Mesenchymal stem cell (in vitro differentiated cells and primary cell): Measurements from ENCODE around the gene SLC7A4.

ENCODE experiments used
- DNase-seq: peaks from one replicate; pipeline ENCODE4 v3.0.0-alpha.2; 2013
- H2AFZ ChIP-seq: one replicate; pipeline ENCODE4 v1.6.1; 2013; ENCODE audit warnings: low read depth, mild to moderate bottlenecking, control low read depth, inconsistent platforms, low read length, moderate library complexity
- H2AK5ac ChIP-seq: 2 replicates; pipeline ENCODE4 v1.6.1; 2013; ENCODE audit warnings: low read length, moderate library complexity, mild to moderate bottlenecking, inconsistent platforms; ENCODE audit not compliant: severe bottlenecking
- H2BK120ac ChIP-seq: one replicate; pipeline ENCODE4 v1.6.1; 2013; ENCODE audit warnings: low read depth, mild to moderate bottlenecking, inconsistent platforms, low read length, moderate library complexity
- H2BK12ac ChIP-seq, 2 experiments: one replicate each; pipeline ENCODE4 v1.6.1; 2013; ENCODE audit warnings: inconsistent platforms in 2 of 2, low read length in 2 of 2, mild to moderate bottlenecking in 2 of 2, moderate library complexity in 2 of 2, control low read depth in 1 of 2
- H2BK15ac ChIP-seq: one replicate; pipeline ENCODE4 v1.6.1; 2013; ENCODE audit warnings: mild to moderate bottlenecking, low read depth, inconsistent platforms; ENCODE audit not compliant: poor library complexity, severe bottlenecking
- H2BK5ac ChIP-seq: 2 replicates; pipeline ENCODE4 v1.6.1; 2013; ENCODE audit warnings: low read depth, mild to moderate bottlenecking, low read length, control low read depth, inconsistent platforms; ENCODE audit not compliant: poor library complexity, severe bottlenecking
- H3K14ac ChIP-seq, 2 experiments: one replicate each; pipeline ENCODE4 v1.6.1; 2013; ENCODE audit warnings: inconsistent platforms in 2 of 2, low read length in 2 of 2, control low read depth in 1 of 2, mild to moderate bottlenecking in 1 of 2, moderate library complexity in 1 of 2
- H3K18ac ChIP-seq, 2 experiments: one replicate each; pipeline ENCODE4 v1.6.1; 2013; ENCODE audit warnings: inconsistent platforms in 2 of 2, low read length in 2 of 2, control low read depth in 1 of 2, low read depth in 1 of 2, mild to moderate bottlenecking in 1 of 2
- H3K23ac ChIP-seq, 2 experiments: one replicate each; pipeline ENCODE4 v1.6.1; 2013; ENCODE audit warnings: inconsistent platforms in 2 of 2, low read length in 2 of 2, mild to moderate bottlenecking in 2 of 2, moderate library complexity in 2 of 2, control low read depth in 1 of 2
- H3K27ac ChIP-seq: 2 replicates; pipeline ENCODE4 v1.5.1; 2013; ENCODE audit warnings: mild to moderate bottlenecking, moderate library complexity, low read length, control low read depth, inconsistent platforms; ENCODE audit not compliant: poor library complexity, severe bottlenecking
- H3K27me3 ChIP-seq, 2 experiments: 2 replicates each; pipeline versions ENCODE4 v1.6.1 to v1.7.0; 2013; ENCODE audit warnings: low read length in 2 of 2, mild to moderate bottlenecking in 2 of 2, moderate library complexity in 2 of 2, control low read depth in 1 of 2, inconsistent platforms in 1 of 2; ENCODE audit not compliant: control insufficient read depth in 1 of 2, insufficient read depth in 1 of 2
- H3K36me3 ChIP-seq, 2 experiments: 2 replicates each; pipeline versions ENCODE4 v1.6.1 to v1.7.0; 2013; ENCODE audit warnings: low read length in 2 of 2, control low read depth in 1 of 2, inconsistent platforms in 1 of 2, low read depth in 1 of 2, mild to moderate bottlenecking in 1 of 2; ENCODE audit not compliant: insufficient read depth in 2 of 2, control insufficient read depth in 1 of 2
- H3K4ac ChIP-seq, 2 experiments: one replicate each; pipeline ENCODE4 v1.6.1; 2013; ENCODE audit warnings: inconsistent platforms in 2 of 2, low read length in 2 of 2, mild to moderate bottlenecking in 2 of 2, moderate library complexity in 2 of 2, control low read depth in 1 of 2, low read depth in 1 of 2
- H3K4me1 ChIP-seq: 2 replicates; pipeline ENCODE4 v1.6.1; 2013; ENCODE audit warnings: low read depth, low read length, control low read depth; ENCODE audit not compliant: control insufficient read depth, insufficient read depth
- H3K4me2 ChIP-seq: 2 replicates; pipeline ENCODE4 v1.6.1; 2013; ENCODE audit warnings: low read length, mild to moderate bottlenecking, inconsistent platforms; ENCODE audit not compliant: poor library complexity, severe bottlenecking
- H3K4me3 ChIP-seq, 2 experiments: 2 replicates each; pipeline versions ENCODE4 v1.5.1 to v1.7.0; 2013; ENCODE audit warnings: low read length in 2 of 2, mild to moderate bottlenecking in 2 of 2, control low read depth in 1 of 2, low read depth in 1 of 2; ENCODE audit not compliant: insufficient read depth in 1 of 2
- H3K79me1 ChIP-seq: replicated peaks from 2 replicates; pipeline ENCODE4 v1.6.1; 2013; ENCODE audit warnings: mild to moderate bottlenecking, control low read depth, low read length, inconsistent platforms; ENCODE audit not compliant: poor library complexity, severe bottlenecking
- H3K9ac ChIP-seq: 2 replicates; pipeline ENCODE4 v1.7.0; 2013; ENCODE audit warnings: mild to moderate bottlenecking, low read length, moderate library complexity
- H3K9me3 ChIP-seq: 2 replicates; pipeline ENCODE4 v1.7.0; 2013; ENCODE audit warnings: mild to moderate bottlenecking, low read length; ENCODE audit not compliant: control insufficient read depth
- H4K8ac ChIP-seq: one replicate; pipeline ENCODE4 v1.6.1; 2013; ENCODE audit warnings: inconsistent platforms, mild to moderate bottlenecking, low read length, moderate library complexity
- H4K91ac ChIP-seq: one replicate; pipeline ENCODE4 v1.6.1; 2013; ENCODE audit warnings: mild to moderate bottlenecking, low read length, inconsistent platforms
- WGBS: methylation state at CpG from one replicate; pipeline ENCODE4 v1.1.7; 2013; ENCODE audit warnings: mixed read lengths; 5-methylcytosine and 5-hydroxymethylcytosine counted together

Gene SLC7A4

DNA sequence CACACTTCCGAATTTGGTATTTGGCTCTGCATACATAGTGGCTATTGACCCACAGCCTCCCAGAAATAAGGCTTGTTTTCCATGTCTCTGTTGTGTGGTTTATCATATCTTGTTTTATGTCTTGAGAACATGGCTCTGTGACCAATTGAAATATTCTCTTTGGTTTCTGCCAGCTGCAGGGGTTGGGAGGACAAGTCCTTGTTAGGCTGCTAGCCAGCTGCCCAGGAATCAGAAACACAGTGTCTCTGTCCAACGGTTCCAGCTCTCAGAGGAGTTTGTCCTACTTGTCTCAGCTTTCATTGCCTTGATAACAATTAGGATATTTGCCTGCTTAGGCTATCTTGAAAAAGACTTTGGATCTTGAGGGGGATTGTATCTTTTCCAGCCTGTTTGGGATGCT, 6.0 kb upstream of the SLC7A4 start:
- DNase-seq: peak; percentile 57
- H3K4me1 ChIP-seq: peaks cover 21% of the 10 kb centered on the region
- no peaks in the 10 kb centered on the region for H3K79me1 ChIP-seq
- H2AFZ ChIP-seq: no peak overlapping the region
- H2BK12ac ChIP-seq: no peak overlapping the region
- H3K27ac ChIP-seq: peak overlapping the region; percentile 90
- WGBS: 88% methylated on average over 2 of the region's 2 CpGs
- H2BK120ac ChIP-seq: no peak overlapping the region
- H3K23ac ChIP-seq: no peak overlapping the region
- H3K4ac ChIP-seq: no peak overlapping the region
- no peaks in the 10 kb centered on the region for H3K9me3 ChIP-seq
- H3K4me3 ChIP-seq: peak overlapping the region in 1 of 2 experiments; percentile 10
- no peak overlapping the region for H4K91ac ChIP-seq
- peak overlapping the region; percentile 95 for H2AK5ac ChIP-seq
- peak overlapping the region; percentile 28 to 85 for H3K18ac ChIP-seq
- H2BK5ac ChIP-seq: no peak overlapping the region
- H2BK15ac ChIP-seq: no peak overlapping the region
- no peak overlapping the region for H3K4me2 ChIP-seq
- no peaks in the 10 kb centered on the region for H3K27me3 ChIP-seq
- peak overlapping the region; percentile 13 for H4K8ac ChIP-seq
- H3K36me3 ChIP-seq: no peaks in the 10 kb centered on the region
- no peak overlapping the region for H3K14ac ChIP-seq
- H3K9ac ChIP-seq: peak overlapping the region; percentile 32

DNA sequence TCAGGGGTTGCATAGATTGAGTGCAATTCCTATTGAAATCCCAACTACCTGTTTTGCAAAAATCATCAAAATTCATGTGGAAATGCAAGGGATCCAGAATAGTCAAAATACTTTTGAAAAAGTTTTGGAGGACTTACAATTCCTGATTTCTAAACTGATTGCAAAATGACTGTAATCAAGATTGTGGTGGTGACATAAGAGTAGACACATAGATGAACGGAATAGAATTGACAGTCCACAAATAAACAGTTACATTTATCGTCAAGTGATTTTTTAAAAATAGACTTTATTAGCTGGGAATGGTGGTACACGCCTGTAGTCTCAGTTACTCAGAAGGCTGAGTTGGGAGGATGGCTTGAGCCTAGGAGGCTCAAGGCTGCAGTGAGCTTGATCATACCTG, 2.6 kb upstream of the SLC7A4 start:
- Histone ChIP-seq H3K23ac (no peak overlapping the region), H3K79me1 (no peaks in the 10 kb centered on the region), H2AK5ac (no peak overlapping the region), H3K9me3 (no peaks in the 10 kb centered on the region), H3K27me3 (peaks cover 28 to 30% of the 10 kb centered on the region in 2 experiments), H2BK120ac (no peak overlapping the region), H3K9ac (no peak overlapping the region), H3K14ac (no peak overlapping the region), H2BK12ac (no peak overlapping the region), H2AFZ (no peak overlapping the region), H3K18ac (no peak overlapping the region), H3K27ac (no peak overlapping the region), H3K4ac (no peak overlapping the region), H2BK15ac (no peak overlapping the region), H4K8ac (no peak overlapping the region), H2BK5ac (no peak overlapping the region), H4K91ac (no peak overlapping the region), H3K4me3 (no peak overlapping the region), H3K4me1 (peaks cover 22% of the 10 kb centered on the region), H3K36me3 (no peaks in the 10 kb centered on the region), H3K4me2 (no peak overlapping the region)
- DNase-seq: no peak
- 100% methylated on average over 2 of the region's 3 CpGs for WGBS

- WGBS: 91% methylated on average over 3 of the region's 3 CpGs
- Histone ChIP-seq H3K9ac (no peak overlapping the region), H4K8ac (no peak overlapping the region), H2AFZ (no peak overlapping the region), H3K14ac (no peak overlapping the region), H3K23ac (no peak overlapping the region), H2AK5ac (peak overlapping the region; percentile 69), H3K4me3 (no peak overlapping the region), H3K36me3 (peaks cover 0 to 4% of the 10 kb centered on the region in 2 experiments), H3K18ac (no peak overlapping the region), H3K79me1 (no peaks in the 10 kb centered on the region), H2BK12ac (no peak overlapping the region), H3K27ac (no peak overlapping the region), H4K91ac (peak overlapping the region; percentile 41), H3K27me3 (peaks cover 36 to 41% of the 10 kb centered on the region in 2 experiments), H3K4ac (no peak overlapping the region), H3K4me2 (no peak overlapping the region), H2BK120ac (no peak overlapping the region), H2BK5ac (no peak overlapping the region), H2BK15ac (no peak overlapping the region), H3K4me1 (peaks cover 22% of the 10 kb centered on the region), H3K9me3 (no peaks in the 10 kb centered on the region)
- DNase-seq: no peak
Measured at GRCh38 chr22:21033895-21034294, 1.5 kb upstream of the SLC7A4 start.

DNA sequence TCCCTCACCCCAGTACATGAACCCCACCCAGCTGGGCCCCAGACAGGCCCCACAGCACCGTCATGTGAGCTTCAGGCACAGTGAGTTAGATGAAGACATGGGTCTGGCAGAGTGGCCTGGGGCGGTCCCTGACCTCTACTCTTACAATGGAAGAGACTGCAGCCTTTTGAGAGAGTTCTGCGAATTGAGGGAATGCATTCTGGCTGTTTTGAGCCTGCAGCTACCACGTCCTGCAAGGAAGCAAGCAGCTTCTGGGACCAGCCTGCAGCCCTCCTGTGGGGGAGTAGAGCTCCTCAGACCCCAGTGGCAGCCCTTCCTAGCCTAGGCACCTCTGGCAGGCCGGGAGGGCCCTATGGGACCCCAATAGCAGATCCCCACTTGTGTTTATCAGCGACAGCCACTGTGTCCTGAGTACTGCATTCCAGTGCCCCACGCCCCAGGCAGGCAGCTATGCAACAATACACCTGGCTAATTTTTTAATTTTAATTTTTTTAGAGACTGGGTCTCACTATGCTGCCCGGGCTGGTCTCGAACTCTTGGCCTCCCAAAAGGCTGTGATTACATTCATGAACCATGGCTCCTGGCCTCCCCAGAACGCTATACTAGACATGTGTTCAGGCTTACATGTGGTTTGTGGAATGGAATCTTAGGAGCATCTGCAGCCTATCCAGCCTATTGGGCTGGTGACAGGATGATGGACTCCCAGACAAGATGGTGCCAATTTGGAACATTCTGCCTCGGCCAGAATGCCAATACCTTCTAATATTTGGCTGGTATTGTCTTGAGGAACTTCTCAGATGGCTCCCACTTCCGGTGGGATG, 717 bp upstream of the SLC7A4 start:
- peak overlapping the region; percentile 39 for H2BK120ac ChIP-seq
- H3K27ac ChIP-seq: no peak overlapping the region
- H2AK5ac ChIP-seq: no peak overlapping the region
- H3K4ac ChIP-seq: no peak overlapping the region
- no peak overlapping the region for H3K4me2 ChIP-seq
- peaks cover 21% of the 10 kb centered on the region for H3K4me1 ChIP-seq
- peak overlapping the region in 1 of 2 experiments; percentile 37 for H3K18ac ChIP-seq
- peak overlapping the region; percentile 79 for H4K8ac ChIP-seq
- no peak overlapping the region for H2BK12ac ChIP-seq
- H3K27me3 ChIP-seq: peaks cover 36 to 48% of the 10 kb centered on the region in 2 experiments
- H3K9me3 ChIP-seq: no peaks in the 10 kb centered on the region
- no peak overlapping the region for H3K9ac ChIP-seq
- no peak overlapping the region for H3K23ac ChIP-seq
- H2BK5ac ChIP-seq: no peak overlapping the region
- H2BK15ac ChIP-seq: no peak overlapping the region
- WGBS: 75% methylated on average over 12 of the region's 12 CpGs
- DNase-seq: no peak
- peak overlapping the region in 1 of 2 experiments; percentile 28 for H3K4me3 ChIP-seq
- no peak overlapping the region for H4K91ac ChIP-seq
- peak overlapping the region in 1 of 2 experiments; percentile 66 for H3K14ac ChIP-seq
- H2AFZ ChIP-seq: no peak overlapping the region
- H3K36me3 ChIP-seq: peaks cover 0 to 4% of the 10 kb centered on the region in 2 experiments
- H3K79me1 ChIP-seq: no peaks in the 10 kb centered on the region
